Subcutaneous abdominal adipose tissue (tissue), 5 donors: ENCODE data around the gene TYW5.

Experiments
- H3K27ac ChIP-seq: one replicate; pipeline ENCODE4 v1.7.0; 2013; ENCODE audit warnings: low read depth, mild to moderate bottlenecking, inconsistent platforms, low read length, moderate library complexity
- H3K27me3 ChIP-seq, 5 donors: one replicate each; pipeline ENCODE4 v1.7.0; 2013; ENCODE audit warnings: low read length in 5 of 5, inconsistent platforms in 1 of 5; ENCODE audit not compliant: control insufficient read depth in 5 of 5, insufficient read depth in 4 of 5
- H3K36me3 ChIP-seq, 5 donors: one replicate each; pipeline ENCODE4 v1.7.0; 2013; ENCODE audit warnings: low read length in 5 of 5; ENCODE audit not compliant: control insufficient read depth in 5 of 5, insufficient read depth in 5 of 5
- H3K4me1 ChIP-seq, 5 donors: one replicate each; pipeline ENCODE4 v1.7.0; 2013; ENCODE audit warnings: low read length in 5 of 5, mild to moderate bottlenecking in 3 of 5, moderate library complexity in 1 of 5; ENCODE audit not compliant: control insufficient read depth in 5 of 5, insufficient read depth in 5 of 5
- H3K4me3 ChIP-seq, 5 donors: one replicate each; pipeline ENCODE4 v1.7.0; 2013; ENCODE audit warnings: low read length in 5 of 5, low read depth in 1 of 5
- H3K9ac ChIP-seq, 5 donors: one replicate each; pipeline ENCODE4 v1.7.0; 2013; ENCODE audit warnings: low read length in 5 of 5, mild to moderate bottlenecking in 4 of 5, moderate library complexity in 3 of 5
- H3K9me3 ChIP-seq, 5 donors: one replicate each; pipeline ENCODE4 v1.7.0; 2013; ENCODE audit warnings: low read length in 5 of 5; ENCODE audit not compliant: control insufficient read depth in 5 of 5
- donor health status: healthy.
- donor health status: healthy.
- donor health status: healthy.
- donor health status: healthy.
- donor health status: healthy.

TYW5 gene

DNA sequence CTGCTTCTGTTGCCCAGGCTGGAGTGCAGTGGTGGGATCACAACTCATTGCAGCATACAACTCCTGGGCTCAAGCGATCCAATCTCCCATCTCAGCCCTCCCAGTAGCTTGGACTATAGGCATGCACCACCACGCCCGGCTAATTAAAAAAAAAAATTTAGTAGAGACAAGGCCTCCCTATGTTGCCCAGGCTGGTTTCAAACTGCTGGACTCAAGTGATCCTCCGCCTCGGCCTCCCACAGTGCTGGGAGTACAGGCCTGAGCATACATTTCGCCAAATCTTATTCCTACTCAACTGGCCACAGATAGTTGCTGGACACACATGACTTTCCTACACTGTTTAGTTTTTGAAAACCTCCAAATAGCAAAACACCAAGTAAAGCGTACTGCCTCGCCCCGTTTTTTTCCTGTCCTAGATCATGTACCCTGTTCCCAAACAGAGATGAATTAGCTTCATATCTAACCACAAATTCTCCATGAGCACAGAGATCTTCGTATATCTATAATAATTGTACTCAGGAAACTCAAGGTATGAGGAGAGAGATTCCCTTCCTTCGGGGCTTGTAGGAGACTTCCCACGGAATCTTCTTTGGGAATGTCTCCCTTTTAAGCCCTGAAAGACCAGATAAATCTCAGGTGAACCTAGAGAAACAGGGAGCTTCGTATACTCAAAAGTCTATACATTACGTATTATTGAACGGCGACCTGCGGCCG is 44.8 kb downstream of the TYW5 start:
- no peaks in the 10 kb centered on the region for H3K27me3 ChIP-seq
- H3K27ac ChIP-seq, result peak overlapping the region; percentile 92
- H3K9me3 ChIP-seq, result no peaks in the 10 kb centered on the region
- H3K4me3 ChIP-seq, result peak overlapping the region; percentile 10 to 96 (median 93)
- H3K9ac ChIP-seq, result peak overlapping the region in 3 of 5 donors; percentile 43 to 97 (median 51)
- no peaks in the 10 kb centered on the region for H3K36me3 ChIP-seq
- H3K4me1 ChIP-seq, result peaks cover 0 to 25% (median 24%) of the 10 kb centered on the region in 5 donors

- H3K4me1 ChIP-seq, result peaks cover 0 to 13% (median 11%) of the 10 kb centered on the region in 5 donors
- no peaks in the 10 kb centered on the region for H3K9me3 ChIP-seq
These were observed 48.1 kb downstream of the TYW5 start for GRCh38 chr2:199907008-199907714.

DNA sequence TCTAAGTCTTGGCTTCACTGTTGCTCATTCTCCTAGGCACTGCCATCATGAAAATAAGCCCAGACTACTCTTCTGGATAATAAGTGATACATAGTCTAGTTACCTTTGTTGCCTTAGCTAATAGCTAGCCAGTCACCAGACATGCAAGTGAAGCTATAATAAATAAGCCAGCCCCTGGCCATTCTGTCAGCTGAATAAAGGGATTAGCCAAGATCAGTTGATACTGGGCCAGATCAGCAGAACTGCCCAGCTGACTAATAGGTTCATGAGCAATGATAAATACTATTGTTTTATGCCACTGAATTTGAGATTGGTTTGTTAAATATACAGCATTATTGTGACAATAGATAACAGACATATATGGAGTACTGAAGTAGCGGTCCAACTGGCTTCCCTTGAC is 52.2 kb downstream of the TYW5 start:
- H3K4me1 ChIP-seq, result no peaks in the 10 kb centered on the region
- H3K27ac ChIP-seq, result no peak overlapping the region
- H3K27me3 ChIP-seq, result no peaks in the 10 kb centered on the region
- H3K9me3 ChIP-seq, result no peaks in the 10 kb centered on the region
- no peak overlapping the region for H3K9ac ChIP-seq
- no peak overlapping the region for H3K4me3 ChIP-seq
- H3K36me3 ChIP-seq, result no peaks in the 10 kb centered on the region

More at GRCh38 chr2:199907008-199907714, 48.1 kb downstream of the TYW5 start:
- Histone ChIP-seq H3K27me3 (no peaks in the 10 kb centered on the region), H3K27ac (no peak overlapping the region), H3K9ac (no peak overlapping the region), H3K4me3 (no peak overlapping the region), H3K36me3 (no peaks in the 10 kb centered on the region)

DNA sequence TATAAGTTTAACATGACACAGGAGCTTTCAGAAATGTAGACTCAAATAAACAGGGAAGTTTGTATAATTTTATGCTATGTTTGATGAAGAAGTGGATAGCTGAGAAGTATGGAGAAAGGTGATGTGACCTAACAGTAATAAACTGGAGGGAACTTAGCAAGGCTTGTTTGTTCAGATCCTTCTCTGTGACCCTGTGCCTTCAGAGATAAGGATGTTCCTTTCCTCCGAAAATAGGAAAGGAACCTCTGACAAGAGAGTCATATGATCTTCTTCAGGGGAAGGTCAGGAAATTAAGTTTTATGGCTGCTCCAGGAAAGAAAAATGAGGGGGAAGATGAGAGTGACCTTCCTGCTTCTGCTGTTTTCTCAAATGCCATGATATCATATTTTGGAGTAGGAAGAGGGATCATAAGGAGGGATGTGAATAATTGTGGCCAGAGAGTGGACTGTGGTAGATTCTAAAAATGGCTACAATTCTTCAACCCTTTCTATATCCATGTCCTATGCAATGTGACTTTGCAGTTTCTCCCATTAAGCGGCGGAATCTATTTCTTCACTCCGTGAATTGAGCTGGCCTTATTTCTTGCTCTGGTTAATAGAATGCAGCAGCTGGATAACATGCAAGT is 52.7 kb downstream of the TYW5 start:
- Histone ChIP-seq H3K27ac (no peak overlapping the region), H3K4me1 (no peaks in the 10 kb centered on the region), H3K4me3 (no peak overlapping the region), H3K36me3 (no peaks in the 10 kb centered on the region), H3K9ac (no peak overlapping the region), H3K9me3 (no peaks in the 10 kb centered on the region), H3K27me3 (no peaks in the 10 kb centered on the region)

DNA sequence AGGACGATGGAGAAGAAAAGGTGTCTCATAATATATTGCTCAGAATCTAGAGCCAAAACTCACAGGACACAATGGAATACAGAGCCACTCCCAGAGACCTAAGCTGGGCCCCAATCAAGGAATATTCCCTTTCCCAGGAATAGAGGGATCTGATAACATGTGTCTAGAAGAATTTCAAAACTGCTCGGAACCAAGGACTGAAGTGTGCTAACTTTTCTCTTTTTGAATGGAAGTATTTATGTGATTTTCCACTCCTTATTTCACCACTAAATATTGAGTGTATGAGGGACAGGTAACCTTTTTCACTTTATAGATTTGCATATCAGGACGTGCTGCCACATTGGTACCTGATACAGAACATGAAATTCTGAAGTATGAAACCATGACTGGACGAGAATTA is 53.3 kb downstream of the TYW5 start:
- no peaks in the 10 kb centered on the region for H3K9me3 ChIP-seq
- H3K4me1 ChIP-seq, result no peaks in the 10 kb centered on the region
- H3K4me3 ChIP-seq, result no peak overlapping the region
- H3K27ac ChIP-seq, result no peak overlapping the region
- no peaks in the 10 kb centered on the region for H3K27me3 ChIP-seq
- H3K9ac ChIP-seq, result no peak overlapping the region
- no peaks in the 10 kb centered on the region for H3K36me3 ChIP-seq

DNA sequence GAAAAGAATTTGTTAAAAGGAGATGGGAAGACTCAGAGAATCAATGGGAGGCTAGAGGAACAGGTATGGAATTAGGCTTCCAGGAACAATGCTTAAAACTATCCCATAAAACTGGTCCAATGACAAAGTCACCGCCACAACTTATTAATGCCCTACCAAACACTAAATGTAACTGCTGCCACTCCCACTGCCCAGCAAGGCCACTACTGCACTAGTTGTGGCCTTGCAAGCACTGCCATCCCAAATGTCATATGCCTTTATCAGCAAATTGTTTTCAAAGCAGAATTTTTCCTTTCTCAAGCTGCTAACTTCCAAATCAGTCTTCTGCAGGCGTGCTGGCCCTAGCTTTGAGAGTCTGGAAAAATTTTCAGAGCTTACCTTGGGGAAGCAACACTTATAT is 58.7 kb downstream of the TYW5 start:
- Histone ChIP-seq H3K9ac (no peak overlapping the region), H3K27ac (no peak overlapping the region), H3K4me1 (no peaks in the 10 kb centered on the region), H3K9me3 (no peaks in the 10 kb centered on the region), H3K4me3 (no peak overlapping the region), H3K27me3 (no peaks in the 10 kb centered on the region), H3K36me3 (no peaks in the 10 kb centered on the region)

DNA sequence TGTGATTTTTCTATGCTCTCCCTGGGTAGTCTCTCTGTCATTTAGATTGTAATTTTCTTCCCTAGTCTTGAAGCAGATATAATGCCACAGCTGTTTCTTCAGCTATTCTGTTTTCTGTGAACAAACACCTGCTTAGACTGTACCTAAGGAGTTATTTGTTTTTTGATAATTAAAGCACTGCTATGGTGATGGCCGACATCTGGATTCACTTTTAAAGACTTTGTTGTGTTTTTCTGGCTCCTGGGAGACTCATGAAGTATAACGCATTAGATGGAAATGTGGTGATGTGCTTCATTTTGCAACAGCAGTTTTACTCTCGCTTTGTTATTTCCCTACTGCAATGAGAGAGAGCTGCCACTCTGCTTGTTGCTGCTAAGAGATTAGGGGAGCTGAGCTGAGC is 59.9 kb downstream of the TYW5 start:
- H3K4me3 ChIP-seq, result no peak overlapping the region
- no peaks in the 10 kb centered on the region for H3K27me3 ChIP-seq

GRCh38 chr2:199883474-199884212 is 71.6 kb downstream of the TYW5 start:
- H3K27ac ChIP-seq, result no peak overlapping the region
- H3K4me1 ChIP-seq, result no peaks in the 10 kb centered on the region
- H3K9me3 ChIP-seq, result peaks cover 0 to under 1% (median 0%) of the 10 kb centered on the region in 5 donors
- H3K4me3 ChIP-seq, result no peak overlapping the region
- H3K27me3 ChIP-seq, result no peaks in the 10 kb centered on the region
- H3K9ac ChIP-seq, result no peak overlapping the region
- no peaks in the 10 kb centered on the region for H3K36me3 ChIP-seq

More for the DNA sequence above, 59.9 kb downstream of the TYW5 start:
- no peak overlapping the region for H3K9ac ChIP-seq
- no peak overlapping the region for H3K27ac ChIP-seq
- H3K9me3 ChIP-seq, result no peaks in the 10 kb centered on the region
- H3K4me1 ChIP-seq, result no peaks in the 10 kb centered on the region
- no peaks in the 10 kb centered on the region for H3K36me3 ChIP-seq

DNA sequence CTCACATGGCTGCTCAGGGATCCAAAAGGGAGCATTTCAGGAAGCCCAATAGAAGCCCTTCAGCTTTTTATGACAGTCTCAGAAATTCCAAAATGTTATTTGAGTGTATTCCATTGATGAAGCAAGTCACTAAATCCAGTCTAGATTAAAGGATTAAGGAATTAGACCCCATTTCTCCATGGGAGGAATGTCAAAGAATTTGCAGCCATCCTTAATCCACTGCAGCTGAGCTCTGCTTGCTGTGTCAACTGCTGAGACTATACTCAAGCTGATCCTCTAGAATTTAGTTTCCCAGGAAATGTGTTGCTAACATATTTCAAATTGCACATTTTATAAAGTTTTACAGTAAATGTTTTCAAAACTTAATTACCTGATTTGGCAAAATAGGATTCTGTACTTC is 72.6 kb downstream of the TYW5 start:
- no peaks in the 10 kb centered on the region for H3K27me3 ChIP-seq
- no peak overlapping the region for H3K4me3 ChIP-seq
- H3K4me1 ChIP-seq, result no peaks in the 10 kb centered on the region
- H3K27ac ChIP-seq, result no peak overlapping the region
- H3K9me3 ChIP-seq, result peaks cover 0 to 4% (median 0%) of the 10 kb centered on the region in 5 donors
- no peaks in the 10 kb centered on the region for H3K36me3 ChIP-seq
- no peak overlapping the region for H3K9ac ChIP-seq
